HG03442 (cell line): ENCODE data around the gene ETHE1.

Experiments
- ATAC-seq: cut with Tn5 transposase; IDR thresholded peaks from one replicate; pipeline ENCODE4 v1.9.1; 2021; ENCODE audit warnings: mild to moderate bottlenecking, moderate library complexity; ENCODE audit not compliant: unreplicated experiment

The ETHE1 gene

GRCh38 chr19:43526884-43527859 is at the start of gene ETHE1:
ETHE1 (minus strand) TSS chr19:43527201; CDS start chr19:43527177, 24 bp downstream.
- ATAC-seq = peak; percentile 56

- no peak for ATAC-seq
Measured at GRCh38 chr19:43575955-43576878, 49.2 kb upstream of the ETHE1 start.

DNA sequence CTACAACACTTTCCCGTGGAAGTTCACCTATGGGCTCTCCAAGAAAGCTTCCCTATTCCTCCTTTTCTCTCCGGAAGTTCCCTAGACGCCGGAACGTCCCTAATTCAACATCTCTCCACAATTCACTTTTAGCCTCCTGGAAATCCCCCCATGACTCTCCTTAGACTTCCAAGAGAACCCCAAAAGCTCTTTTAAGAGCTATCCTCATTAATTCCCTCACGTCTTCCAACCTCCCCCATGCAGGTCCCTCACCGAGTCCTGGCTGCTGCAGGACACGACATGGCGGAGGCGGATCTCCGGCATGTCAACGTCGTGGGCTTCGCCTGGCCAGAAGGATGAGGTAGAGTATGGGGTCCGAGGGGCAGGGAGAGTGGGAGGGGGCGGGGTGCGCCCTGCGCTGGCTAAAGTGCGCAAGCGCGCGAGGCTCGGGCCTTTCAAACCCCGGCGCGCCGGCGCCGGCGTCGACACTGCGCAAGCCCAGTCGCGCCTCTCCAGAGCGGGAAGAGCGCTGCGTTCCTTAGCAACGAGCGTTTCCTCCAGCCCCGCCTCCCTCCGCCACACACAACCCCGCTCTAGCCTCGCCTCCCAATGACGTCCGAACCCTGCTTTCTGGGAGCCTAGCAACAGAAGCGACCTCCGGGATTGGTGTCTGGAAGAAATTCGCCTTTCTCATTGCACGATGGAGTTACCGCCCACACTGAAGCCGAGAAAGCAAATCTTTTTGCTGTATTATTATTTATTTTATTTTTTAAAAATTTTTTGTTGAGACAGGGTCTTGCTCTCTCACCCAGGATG is 48.4 kb upstream of the ETHE1 start, which contains the start of the genes PINLYP and XRCC1:
Gene PINLYP, plus strand, starts transcription at position 646 of the 795 bp plus-strand sequence. CDS start 1,391 bp downstream, outside the sequence.
Gene XRCC1, minus strand, starts transcription at position 372 of the 795 bp plus-strand sequence. Its CDS starts 69 bp downstream, at position 303.
- peak; percentile 95 for ATAC-seq

DNA sequence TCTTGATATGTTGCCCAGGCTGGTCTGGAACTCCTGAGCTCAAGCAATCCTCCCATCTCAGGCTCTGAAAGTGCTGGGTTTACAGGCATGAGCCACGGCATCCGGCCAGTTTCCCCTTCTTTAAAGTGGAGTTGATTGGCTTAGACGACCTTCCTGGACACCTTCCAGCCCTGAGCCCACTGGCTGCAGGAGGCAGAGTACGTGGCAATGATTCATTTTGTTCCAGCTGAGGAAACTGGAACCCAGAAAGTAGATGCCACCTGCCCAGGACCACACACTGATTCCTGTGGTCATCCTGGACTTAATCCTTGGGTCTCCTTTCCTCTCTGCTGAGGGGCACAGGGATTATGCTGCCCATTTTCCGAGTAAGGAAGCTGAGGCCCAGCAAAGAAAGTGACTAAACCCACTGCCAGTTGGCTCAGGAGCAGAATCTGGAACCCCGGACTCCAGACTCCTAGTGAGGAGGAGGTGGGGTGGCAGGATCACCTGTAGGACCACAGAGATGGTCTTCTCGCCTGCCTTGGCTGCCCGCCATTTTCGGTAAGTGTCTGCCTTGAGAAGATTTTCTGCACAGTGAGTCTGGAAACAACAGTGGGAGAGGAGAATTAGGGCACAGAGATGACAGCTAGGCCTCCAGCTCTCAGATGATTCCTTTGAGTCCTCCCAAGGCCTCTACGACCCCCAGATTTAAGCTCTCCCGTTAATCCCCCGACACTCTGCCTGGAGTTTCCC is 47.6 kb upstream of the ETHE1 start:
- no peak for ATAC-seq

GRCh38 chr19:43572171-43572588 is 45.2 kb upstream of the ETHE1 start:
- no peak for ATAC-seq

- no peak for ATAC-seq
Measured at GRCh38 chr19:43570174-43570791, 43.3 kb upstream of the ETHE1 start.

GRCh38 chr19:43569657-43570056 is 42.7 kb upstream of the ETHE1 start:
- ATAC-seq = no peak

DNA sequence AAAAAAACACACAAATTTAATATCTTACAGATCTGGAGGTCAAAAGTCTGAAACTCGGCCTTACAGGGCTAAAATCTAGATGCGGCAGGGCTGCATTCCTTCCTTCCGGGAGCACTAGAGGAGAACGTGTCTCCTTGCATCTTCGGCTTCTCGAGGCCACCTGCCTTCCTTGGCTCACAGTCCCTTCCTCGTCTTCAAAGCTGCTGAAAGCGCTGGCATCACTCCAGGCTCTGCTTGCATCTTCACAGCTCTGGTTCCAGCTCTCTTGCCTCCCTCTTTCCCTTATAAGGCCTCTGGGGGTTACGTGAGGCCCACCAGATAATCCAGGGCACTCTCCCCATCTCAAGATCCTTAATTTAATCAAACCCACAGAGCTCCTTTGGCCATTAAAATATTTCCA is 37.8 kb upstream of the ETHE1 start:
- ATAC-seq = no peak

DNA sequence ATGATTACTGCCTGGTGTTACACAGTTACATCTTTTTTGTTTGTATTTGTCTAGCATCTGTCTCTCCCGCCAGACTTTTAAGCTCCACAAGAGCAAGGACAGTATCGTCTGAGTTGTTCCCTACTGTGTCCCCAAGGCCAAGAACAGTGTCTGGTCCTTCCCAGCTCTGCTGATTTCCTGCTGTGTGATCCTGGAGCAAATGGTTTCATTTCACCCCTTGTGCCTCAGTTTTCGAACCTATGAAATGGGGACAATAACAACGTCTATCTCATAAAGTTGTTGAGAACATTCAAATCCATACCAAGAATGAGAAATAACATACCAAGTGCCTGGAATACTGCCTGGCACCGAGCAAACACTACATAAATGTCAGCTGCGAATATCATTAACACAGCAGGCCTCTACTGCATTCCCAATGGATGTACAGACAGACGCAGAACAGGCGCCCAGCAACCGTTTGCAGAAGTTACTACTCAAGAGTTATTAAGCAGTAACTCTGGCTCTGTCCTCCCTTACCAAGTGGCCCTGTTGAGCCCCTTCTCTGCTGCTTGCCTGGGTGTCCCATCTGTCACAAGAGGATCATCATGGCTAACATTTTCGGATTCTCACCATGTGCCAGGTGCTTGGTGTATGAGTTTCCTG is 36.9 kb upstream of the ETHE1 start:
- ATAC-seq = no peak

GRCh38 chr19:43562698-43563241 is 35.8 kb upstream of the ETHE1 start:
- peak; percentile 74 for ATAC-seq

GRCh38 chr19:43562226-43562697 is 35.3 kb upstream of the ETHE1 start:
- ATAC-seq = no peak

DNA sequence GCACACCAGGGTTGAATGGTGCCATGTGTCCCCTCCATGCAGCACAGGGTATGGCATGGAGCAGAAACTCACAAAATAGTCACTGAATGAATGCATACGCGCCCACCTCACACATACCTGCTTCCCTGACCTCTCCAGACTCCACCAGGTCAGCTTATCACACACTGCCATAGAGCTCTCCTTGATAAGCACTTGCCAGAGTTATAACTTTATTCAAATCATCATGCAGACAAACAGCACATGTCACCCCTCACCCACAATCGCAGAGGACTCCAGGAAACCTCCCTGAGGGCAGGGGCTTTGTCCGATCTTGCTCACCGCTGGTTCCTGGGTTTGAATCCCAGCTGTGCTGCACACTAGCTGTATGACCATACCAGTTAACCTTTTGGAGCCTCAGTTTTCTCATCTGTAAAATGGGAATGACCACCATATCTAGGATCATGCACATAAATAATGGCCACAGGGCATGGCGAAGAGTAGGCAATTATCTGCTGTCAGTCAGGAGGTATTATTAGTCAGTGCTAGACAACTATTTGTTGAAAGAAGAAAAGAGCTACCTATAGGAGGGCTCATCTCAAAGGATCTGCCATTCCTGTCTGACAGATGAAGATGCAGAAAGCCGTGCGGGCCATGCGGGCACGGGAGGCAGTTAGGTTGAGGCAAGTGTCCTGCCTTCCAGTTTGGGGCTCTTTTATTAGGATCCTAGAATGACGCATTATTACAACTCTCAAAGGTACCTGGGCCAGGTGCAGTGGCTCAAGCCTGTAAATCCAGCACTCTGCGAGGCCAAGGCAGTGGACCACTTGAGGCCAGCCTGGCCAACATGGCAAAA is 34.4 kb upstream of the ETHE1 start:
- ATAC-seq = no peak

DNA sequence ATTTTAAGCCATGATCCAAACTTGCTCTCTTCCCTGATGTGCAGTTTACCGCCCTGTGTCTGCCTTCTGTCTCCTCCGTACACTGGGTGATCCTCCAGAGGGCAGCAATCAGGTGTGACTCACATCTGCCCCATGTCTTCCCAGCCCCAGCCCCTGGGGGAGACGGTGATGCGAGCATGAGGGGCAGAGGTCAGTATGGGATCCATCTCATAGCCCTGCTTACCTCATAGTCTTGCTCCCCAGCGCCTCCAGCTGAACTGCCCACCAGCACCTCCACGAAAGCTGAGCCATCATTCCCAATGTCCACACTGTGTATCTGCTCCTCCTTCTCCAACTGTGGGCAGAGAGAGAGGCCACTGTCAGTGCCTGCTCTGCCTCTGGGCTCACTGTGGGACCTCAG is 33.7 kb upstream of the ETHE1 start:
- no peak for ATAC-seq

GRCh38 chr19:43555185-43555770 is 28.3 kb upstream of the ETHE1 start:
- ATAC-seq = no peak

DNA sequence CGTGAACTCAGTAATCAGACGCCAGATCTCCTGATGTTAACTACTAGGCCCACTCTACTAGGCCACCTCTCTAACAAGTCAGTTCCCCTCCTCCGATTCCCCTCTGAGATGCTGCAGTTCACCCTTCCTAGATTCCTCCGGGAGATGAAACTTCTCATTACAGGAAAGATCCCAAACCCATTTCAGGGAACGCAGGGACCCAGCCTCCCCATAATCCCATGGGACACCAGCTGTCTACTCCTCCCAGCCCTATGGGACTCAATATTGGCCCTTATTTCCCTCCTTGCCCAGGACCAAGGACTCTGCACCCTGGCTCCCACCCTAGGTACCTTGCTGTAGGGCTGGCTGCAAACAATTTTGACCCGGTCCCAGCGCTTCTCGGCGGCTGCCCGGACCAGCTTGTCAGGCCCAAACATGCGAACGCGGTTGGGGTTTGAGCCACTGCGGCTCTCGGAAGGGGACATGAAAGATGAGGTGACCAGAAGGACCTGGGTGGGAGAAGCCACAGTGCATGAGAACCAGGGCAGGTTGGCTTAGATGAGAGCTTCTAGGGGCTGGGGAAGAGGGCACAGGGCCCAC is 27.4 kb upstream of the ETHE1 start:
- ATAC-seq = no peak

DNA sequence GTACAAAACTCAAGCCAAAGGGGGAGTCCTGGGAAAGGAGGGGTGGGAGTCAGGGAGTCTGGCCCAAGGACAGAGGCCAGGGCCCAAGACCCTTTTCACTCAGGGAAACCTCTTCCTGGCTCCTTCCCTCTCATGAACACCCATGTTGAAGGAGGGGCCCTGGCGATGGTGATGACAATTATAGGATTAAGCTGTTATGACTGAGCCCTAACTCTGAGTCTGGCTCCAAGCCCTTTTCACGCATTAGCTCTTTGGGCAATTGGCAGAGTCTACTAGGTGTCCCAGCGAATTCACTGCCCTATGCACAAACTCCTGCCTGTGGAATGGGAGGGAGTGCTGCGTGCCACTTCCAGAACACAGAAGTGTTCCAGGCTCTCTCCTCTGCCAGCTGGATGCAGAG is 26.7 kb upstream of the ETHE1 start:
- ATAC-seq = no peak

DNA sequence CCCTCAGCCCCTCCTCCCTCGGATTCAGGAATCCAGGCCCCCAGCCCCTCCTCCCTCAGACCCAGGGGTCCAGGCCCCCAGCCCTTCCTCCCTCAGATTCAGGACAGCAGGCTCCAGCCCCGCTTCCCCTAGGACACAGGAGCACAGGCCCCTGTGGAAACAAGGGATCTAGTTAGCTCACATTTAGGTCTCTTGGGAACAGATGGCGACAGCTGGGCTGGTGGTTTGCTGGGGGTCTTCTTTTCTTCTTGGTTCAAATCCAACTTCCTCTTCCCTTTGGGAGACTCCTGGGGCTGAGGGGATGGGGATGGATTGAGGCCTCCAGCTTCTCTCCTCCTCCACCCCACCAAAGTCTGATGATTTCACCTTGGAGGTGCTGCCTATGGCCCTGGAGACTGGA is 25.6 kb upstream of the ETHE1 start:
- ATAC-seq = no peak
